Measurements from ENCODE around the gene DAG1. TPM values are rescaled to one million over a fixed set of nuclear protein-coding genes. Genes with fewer than 3 reads are reported as not detected.

Gene DAG1
- polyA plus RNA-seq, 3 donors: 3.9 to 5.8 (median 4.2) TPM

DNA sequence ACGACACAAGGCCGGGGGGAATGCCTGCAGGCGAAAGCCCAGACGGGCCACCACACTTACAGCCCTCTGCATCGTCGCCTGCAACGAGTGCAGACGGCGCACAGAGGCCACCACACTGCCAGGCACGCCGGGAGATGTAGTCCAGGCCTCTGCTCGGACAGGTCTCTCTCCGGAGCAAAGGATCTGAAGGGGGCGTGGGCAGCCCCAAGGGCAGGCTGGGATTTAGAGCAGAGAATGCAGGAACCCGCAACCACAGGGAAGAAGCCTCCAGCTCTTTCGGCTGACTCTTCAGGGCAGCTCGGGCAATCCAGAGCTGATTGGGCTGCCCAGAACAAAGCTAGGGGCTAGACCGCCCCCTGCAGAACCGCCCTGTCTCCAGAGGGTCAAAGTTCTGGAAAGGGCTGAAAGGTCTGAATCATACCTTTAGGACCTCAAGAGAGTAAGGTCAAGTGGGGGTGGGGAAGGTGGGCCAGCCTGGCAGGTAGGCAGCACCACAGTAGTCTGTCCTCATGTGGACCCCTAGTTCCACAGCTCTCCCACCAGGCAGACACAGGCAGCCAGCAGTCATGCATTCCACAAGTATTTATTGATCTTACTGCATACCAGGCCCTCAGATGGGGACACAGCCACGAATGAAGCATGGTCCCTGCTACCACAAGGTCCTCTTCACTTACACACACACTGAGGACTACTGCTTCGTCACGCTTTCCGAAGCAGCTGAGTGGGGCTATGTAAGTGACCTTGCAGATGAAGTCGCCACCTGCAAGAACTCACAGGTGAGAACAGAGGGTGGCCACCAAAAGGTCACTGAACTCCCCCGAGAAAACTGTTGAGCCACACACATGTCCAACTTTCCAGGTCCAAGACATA, 47.5 kb upstream of the DAG1 start, which contains the start of gene AMT:
Gene AMT, minus strand, starts transcription at position 95 of the 870 bp plus-strand sequence. Its CDS starts 23 bp downstream, at position 72.
- peaks cover 10 to 36% of the 10 kb centered on the region in 2 donors for H3K36me3 ChIP-seq (replicated peaks in 1 of 2; ENCODE audit: control insufficient read depth in 1 of 2, insufficient read depth in 2 of 2, low read length in 2 of 2)
- H2AFZ ChIP-seq (ENCODE audit: insufficient read depth, low read depth, low read length, poor library complexity, severe bottlenecking): peak within 1 kb of the TSS; percentile 66
- H3K4me3 ChIP-seq (replicated peaks in 1 of 3; ENCODE audit: low read depth in 2 of 3, low read length in 3 of 3): peak within 1 kb of the TSS; percentile 9 to 68 (median 32)
- Mint-ChIP-seq H3K9me3 (peaks cover 0 to 2% (median 0%) of the 10 kb centered on the region in 7 donors), H3K27me3 (ENCODE audit: low read depth in 3 of 3) (peaks cover 0 to 2% (median 0%) of the 10 kb centered on the region in 3 donors), H3K27ac (peak within 1 kb of the TSS in 5 of 7 donors; percentile 14 to 89 (median 58)), H3K4me3 (peak within 1 kb of the TSS; percentile 80 to 88), H3K4me1 (peaks cover 30% of the 10 kb centered on the region), H3K36me3 (peaks cover 46 to 55% of the 10 kb centered on the region in 2 donors)
- 20% methylated on average over 19 of the region's 25 CpGs for WGBS (ENCODE audit: insufficient coverage)
- no peaks in the 10 kb centered on the region for H3K9me3 ChIP-seq (replicated peaks in 1 of 2; ENCODE audit: control insufficient read depth in 1 of 2, insufficient read depth in 1 of 2, low read length in 2 of 2)
- peaks cover 6% of the 10 kb centered on the region for H4K20me1 ChIP-seq (ENCODE audit: insufficient read depth, low read length)
- H3K79me2 ChIP-seq (ENCODE audit: insufficient read depth, low read length): peaks cover 11% of the 10 kb centered on the region
- H3K4me1 ChIP-seq (ENCODE audit: control insufficient read depth in 1 of 2, insufficient read depth in 2 of 2, low read length in 2 of 2): peaks cover 22 to 25% of the 10 kb centered on the region in 2 donors
- no peak for DNase-seq
- H3K4me2 ChIP-seq (replicated peaks; ENCODE audit: extremely low read depth, low read length, poor library complexity, severe bottlenecking): peak within 1 kb of the TSS; percentile 75
- TF ChIP-seq, protein P1, sequence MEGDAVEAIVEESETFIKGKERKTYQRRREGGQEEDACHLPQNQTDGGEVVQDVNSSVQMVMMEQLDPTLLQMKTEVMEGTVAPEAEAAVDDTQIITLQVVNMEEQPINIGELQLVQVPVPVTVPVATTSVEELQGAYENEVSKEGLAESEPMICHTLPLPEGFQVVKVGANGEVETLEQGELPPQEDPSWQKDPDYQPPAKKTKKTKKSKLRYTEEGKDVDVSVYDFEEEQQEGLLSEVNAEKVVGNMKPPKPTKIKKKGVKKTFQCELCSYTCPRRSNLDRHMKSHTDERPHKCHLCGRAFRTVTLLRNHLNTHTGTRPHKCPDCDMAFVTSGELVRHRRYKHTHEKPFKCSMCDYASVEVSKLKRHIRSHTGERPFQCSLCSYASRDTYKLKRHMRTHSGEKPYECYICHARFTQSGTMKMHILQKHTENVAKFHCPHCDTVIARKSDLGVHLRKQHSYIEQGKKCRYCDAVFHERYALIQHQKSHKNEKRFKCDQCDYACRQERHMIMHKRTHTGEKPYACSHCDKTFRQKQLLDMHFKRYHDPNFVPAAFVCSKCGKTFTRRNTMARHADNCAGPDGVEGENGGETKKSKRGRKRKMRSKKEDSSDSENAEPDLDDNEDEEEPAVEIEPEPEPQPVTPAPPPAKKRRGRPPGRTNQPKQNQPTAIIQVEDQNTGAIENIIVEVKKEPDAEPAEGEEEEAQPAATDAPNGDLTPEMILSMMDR (IDR thresholded peaks at IDR 0.05): no peak
- intact Hi-C loops (cut with micrococcal nuclease): no loop called here
- H3K27me3 ChIP-seq (ENCODE audit: control insufficient read depth in 2 of 2, insufficient read depth in 2 of 2, low read length in 2 of 2): no peaks in the 10 kb centered on the region
- H3K27ac ChIP-seq (ENCODE audit: low read depth in 1 of 2, low read length in 2 of 2): no peak within 1 kb of the TSS
- peak within 1 kb of the TSS; percentile 35 for H3K9ac ChIP-seq (ENCODE audit: insufficient read depth, low read length, poor library complexity, severe bottlenecking)

DNA sequence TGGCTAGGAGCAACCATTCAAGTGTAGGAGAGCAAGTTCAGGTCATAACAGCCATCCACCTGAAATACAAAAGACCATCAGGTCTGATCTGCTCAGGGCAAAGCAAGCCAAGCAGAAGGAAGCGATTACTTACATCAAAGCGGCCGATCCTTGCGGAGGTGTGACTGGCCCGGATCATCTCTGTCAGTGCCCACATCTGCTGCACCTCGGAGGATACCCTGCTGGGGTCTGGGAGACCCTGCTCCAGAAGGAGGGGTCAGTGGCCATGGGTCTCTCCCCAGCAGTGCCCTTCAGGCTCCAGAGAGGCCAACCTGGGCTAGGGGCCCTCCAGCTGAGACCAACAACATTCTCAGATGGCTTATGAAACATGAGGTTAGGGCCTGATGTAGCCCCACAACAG, 45.3 kb upstream of the DAG1 start:
- TF ChIP-seq, protein P1 (IDR thresholded peaks at IDR 0.05): no peak
- no peak overlapping the region for H3K9ac ChIP-seq (ENCODE audit: insufficient read depth, low read length, poor library complexity, severe bottlenecking)
- H3K79me2 ChIP-seq (ENCODE audit: insufficient read depth, low read length): no peaks in the 10 kb centered on the region
- Mint-ChIP-seq H3K27me3 (ENCODE audit: low read depth in 3 of 3) (no peaks in the 10 kb centered on the region), H3K9me3 (peaks cover 0 to 2% (median 0%) of the 10 kb centered on the region in 7 donors), H3K27ac (no peak overlapping the region), H3K4me3 (no peak overlapping the region), H3K4me1 (peaks cover 40% of the 10 kb centered on the region), H3K36me3 (peaks cover 38% of the 10 kb centered on the region in 2 donors)
- no peak for DNase-seq
- H4K20me1 ChIP-seq (ENCODE audit: insufficient read depth, low read length): no peaks in the 10 kb centered on the region
- 99% methylated on average over 6 of the region's 6 CpGs for WGBS (ENCODE audit: insufficient coverage)
- H3K4me2 ChIP-seq (replicated peaks; ENCODE audit: extremely low read depth, low read length, poor library complexity, severe bottlenecking): no peak overlapping the region
- intact Hi-C loops (cut with micrococcal nuclease): no loop called here
- no peak overlapping the region for H3K4me3 ChIP-seq (replicated peaks in 1 of 3; ENCODE audit: low read depth in 2 of 3, low read length in 3 of 3)
- no peak overlapping the region for H2AFZ ChIP-seq (ENCODE audit: insufficient read depth, low read depth, low read length, poor library complexity, severe bottlenecking)
- H3K4me1 ChIP-seq (ENCODE audit: control insufficient read depth in 1 of 2, insufficient read depth in 2 of 2, low read length in 2 of 2): peaks cover 31 to 38% of the 10 kb centered on the region in 2 donors
- H3K9me3 ChIP-seq (replicated peaks in 1 of 2; ENCODE audit: control insufficient read depth in 1 of 2, insufficient read depth in 1 of 2, low read length in 2 of 2): no peaks in the 10 kb centered on the region
- peaks cover 10 to 25% of the 10 kb centered on the region in 2 donors for H3K36me3 ChIP-seq (replicated peaks in 1 of 2; ENCODE audit: control insufficient read depth in 1 of 2, insufficient read depth in 2 of 2, low read length in 2 of 2)
- no peaks in the 10 kb centered on the region for H3K27me3 ChIP-seq (ENCODE audit: control insufficient read depth in 2 of 2, insufficient read depth in 2 of 2, low read length in 2 of 2)
- no peak overlapping the region for H3K27ac ChIP-seq (ENCODE audit: low read depth in 1 of 2, low read length in 2 of 2)

All from CD14-positive monocyte (primary cell).